Measurements from ENCODE around the gene LAGE3. TPM values are rescaled to one million over a fixed set of nuclear protein-coding genes. Genes with fewer than 3 reads are reported as not detected.

LAGE3 gene
- total RNA-seq, 4 donors from 2014 or later, result 22.9 to 50.0 (median 28.5) TPM

DNA sequence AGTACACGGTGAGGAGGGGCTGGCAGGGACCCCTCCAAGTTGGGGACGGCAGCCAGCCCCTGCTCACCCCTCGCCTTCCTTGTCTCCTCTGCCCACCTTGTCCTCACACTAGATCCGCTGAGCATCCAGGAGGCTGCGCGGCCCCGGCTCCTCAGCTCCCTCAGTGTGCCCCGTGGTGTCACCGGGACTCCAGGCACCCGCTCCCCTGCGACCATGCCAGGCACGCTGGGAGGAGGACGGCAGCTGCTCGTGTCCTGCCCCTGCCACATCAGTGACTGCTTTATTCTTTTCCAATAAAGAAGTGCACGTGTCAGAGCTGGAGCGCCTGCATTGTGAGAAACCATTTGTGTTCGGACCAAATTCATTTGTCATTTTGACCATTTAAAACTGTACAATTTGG, 28.8 kb downstream of the LAGE3 start:
- intact Hi-C loops (cut with DNase I; ENCODE audit: low total_unique reads), result no loop called here
- 91 to 93% methylated on average over 16 to 17 of the region's 17 CpGs for WGBS, 2 donors

DNA sequence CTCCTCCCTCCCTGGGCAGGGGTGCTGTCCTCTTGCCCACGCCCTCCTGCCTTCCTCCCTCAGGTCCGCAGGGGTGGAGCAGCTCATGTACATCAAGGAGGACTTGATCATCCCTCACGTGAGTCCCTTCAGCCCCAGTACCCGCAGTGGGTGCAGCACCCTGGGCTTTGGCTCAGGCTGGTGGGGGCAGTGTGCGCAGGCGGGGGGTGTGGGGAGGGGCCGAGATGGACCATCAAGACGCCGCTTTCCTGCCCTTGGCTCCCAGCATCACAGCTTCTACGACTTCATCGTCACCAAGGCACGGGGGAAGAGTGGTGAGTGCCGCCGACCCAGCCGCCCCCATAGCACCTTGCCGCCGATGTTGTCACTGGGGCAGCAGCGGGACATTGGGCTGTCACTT, 29.5 kb downstream of the LAGE3 start:
- no peak for DNase-seq (ENCODE audit: low spot score in 2 of 2)
- TF ChIP-seq, protein P1, sequence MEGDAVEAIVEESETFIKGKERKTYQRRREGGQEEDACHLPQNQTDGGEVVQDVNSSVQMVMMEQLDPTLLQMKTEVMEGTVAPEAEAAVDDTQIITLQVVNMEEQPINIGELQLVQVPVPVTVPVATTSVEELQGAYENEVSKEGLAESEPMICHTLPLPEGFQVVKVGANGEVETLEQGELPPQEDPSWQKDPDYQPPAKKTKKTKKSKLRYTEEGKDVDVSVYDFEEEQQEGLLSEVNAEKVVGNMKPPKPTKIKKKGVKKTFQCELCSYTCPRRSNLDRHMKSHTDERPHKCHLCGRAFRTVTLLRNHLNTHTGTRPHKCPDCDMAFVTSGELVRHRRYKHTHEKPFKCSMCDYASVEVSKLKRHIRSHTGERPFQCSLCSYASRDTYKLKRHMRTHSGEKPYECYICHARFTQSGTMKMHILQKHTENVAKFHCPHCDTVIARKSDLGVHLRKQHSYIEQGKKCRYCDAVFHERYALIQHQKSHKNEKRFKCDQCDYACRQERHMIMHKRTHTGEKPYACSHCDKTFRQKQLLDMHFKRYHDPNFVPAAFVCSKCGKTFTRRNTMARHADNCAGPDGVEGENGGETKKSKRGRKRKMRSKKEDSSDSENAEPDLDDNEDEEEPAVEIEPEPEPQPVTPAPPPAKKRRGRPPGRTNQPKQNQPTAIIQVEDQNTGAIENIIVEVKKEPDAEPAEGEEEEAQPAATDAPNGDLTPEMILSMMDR (IDR thresholded peaks at IDR 0.05), result no peak
- TF ChIP-seq POLR2A (IDR thresholded peaks at IDR 0.05), result no peak
- WGBS, 2 donors, result 94 to 95% methylated on average over 7 to 15 of the region's 18 CpGs
- intact Hi-C loops (cut with DNase I; ENCODE audit: low total_unique reads), result no loop called here
- no peak overlapping the region for H3K4me3 ChIP-seq (ENCODE audit: low read depth, poor library complexity, severe bottlenecking)

More for the DNA sequence above, 28.8 kb downstream of the LAGE3 start:
- no peak for TF ChIP-seq POLR2A (IDR thresholded peaks at IDR 0.05)
- TF ChIP-seq, protein P1 (IDR thresholded peaks at IDR 0.05), result no peak
- DNase-seq (ENCODE audit: low spot score in 2 of 2), result no peak
- H3K4me3 ChIP-seq (ENCODE audit: low read depth, poor library complexity, severe bottlenecking), result no peak overlapping the region

DNA sequence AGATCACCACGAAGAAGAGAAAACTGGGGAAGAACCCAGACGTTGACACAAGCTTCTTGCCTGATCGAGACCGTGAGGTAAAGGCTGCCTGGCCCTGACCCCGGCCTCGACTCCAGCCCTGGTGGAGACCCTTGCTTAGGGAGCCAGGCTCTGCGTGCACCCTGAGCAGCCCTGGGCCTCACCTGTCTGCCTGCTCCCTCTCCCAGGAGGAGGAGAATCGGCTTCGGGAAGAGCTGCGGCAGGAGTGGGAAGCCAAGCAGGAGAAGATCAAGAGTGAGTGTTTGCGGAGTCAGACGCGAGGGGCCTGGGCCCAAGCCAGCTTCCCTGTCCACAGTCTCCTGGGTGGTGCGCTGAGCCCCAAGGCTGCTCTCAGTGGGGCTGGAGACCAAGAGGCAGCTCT, 30.6 kb downstream of the LAGE3 start:
- H3K4me3 ChIP-seq (ENCODE audit: low read depth, poor library complexity, severe bottlenecking), result no peak overlapping the region
- TF ChIP-seq, protein P1 (IDR thresholded peaks at IDR 0.05), result no peak
- no peak for TF ChIP-seq POLR2A (IDR thresholded peaks at IDR 0.05)
- intact Hi-C loops (cut with DNase I; ENCODE audit: low total_unique reads), result no loop called here
- no peak for DNase-seq (ENCODE audit: low spot score in 2 of 2)
- WGBS, 2 donors, result 89 to 91% methylated on average over 14 of the region's 14 CpGs

DNA sequence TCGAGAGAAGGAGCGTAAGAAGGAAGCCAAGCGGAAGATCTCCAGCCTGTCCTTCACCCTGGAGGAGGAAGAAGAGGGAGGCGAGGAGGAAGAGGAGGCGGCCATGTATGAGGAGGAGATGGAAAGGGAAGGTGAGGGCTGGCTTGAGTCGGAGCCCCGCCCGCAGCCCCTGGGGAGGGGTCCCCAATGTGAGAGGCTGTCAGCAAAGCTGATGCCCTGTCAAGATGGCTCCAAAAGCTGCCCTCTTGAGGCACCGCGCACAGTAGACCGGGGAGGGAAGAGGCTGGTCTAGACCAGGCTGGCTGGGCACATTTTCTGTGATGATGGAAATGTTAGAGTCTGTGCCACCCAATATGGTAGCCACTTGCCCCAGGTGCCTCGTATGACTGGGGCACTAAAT, 32.7 kb downstream of the LAGE3 start:
- 90 to 95% methylated on average over 12 of the region's 12 CpGs for WGBS, 2 donors
- intact Hi-C loops (cut with DNase I; ENCODE audit: low total_unique reads), result no loop called here
- no peak for DNase-seq (ENCODE audit: low spot score in 2 of 2)
- TF ChIP-seq, protein P1 (IDR thresholded peaks at IDR 0.05), result no peak
- no peak for TF ChIP-seq POLR2A (IDR thresholded peaks at IDR 0.05)
- no peak overlapping the region for H3K4me3 ChIP-seq (ENCODE audit: low read depth, poor library complexity, severe bottlenecking)

DNA sequence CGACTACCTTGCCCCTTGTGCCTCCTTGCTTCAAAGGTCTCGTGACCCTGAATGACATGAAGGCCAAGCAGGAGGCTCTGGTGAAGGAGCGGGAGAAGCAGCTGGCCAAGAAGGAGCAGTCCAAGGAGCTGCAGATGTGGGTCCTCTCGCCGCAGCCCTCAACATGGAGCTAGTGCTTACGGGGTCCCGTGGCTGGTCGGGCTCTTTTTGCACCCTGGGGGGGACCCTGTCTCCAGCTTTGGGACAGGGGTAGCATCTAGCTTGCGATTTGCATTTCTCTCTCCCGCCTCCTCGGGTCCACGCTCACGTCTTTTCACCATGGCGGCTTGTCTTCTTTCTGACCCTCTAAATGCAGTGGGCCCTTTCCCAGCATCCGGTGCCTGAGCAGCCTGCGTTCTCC, 33.3 kb downstream of the LAGE3 start:
- intact Hi-C loops (cut with DNase I; ENCODE audit: low total_unique reads), result no loop called here
- DNase-seq (ENCODE audit: low spot score in 2 of 2), result no peak
- 84 to 91% methylated on average over 6 to 15 of the region's 16 CpGs for WGBS, 2 donors
- TF ChIP-seq POLR2A (IDR thresholded peaks at IDR 0.05), result no peak
- TF ChIP-seq, protein P1 (IDR thresholded peaks at IDR 0.05), result no peak
- H3K4me3 ChIP-seq (ENCODE audit: low read depth, poor library complexity, severe bottlenecking), result no peak overlapping the region

DNA sequence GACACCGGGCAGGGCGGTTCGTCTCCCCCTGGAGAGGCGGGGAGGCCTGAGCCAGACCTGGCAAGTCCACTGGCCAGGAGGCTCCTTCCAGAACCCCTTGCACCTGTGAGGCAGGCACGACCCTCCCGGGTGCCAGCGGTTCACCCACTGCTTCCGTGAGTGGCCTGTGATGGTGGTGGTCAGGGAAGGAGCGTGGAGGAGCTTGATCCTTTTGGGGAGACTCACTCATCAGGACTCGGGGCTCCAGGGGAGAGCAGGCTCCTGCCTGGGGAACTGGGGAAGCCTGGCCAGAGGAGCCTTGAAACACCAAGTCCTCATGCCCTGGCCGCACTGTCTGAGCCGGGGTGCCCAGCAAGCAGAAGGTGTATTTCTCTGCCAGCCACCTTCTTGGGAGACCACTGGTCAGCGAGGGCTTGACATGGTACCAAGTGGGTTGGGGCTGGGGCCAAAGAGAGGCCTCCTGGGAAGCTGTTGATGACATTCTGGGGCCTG, 34.3 kb downstream of the LAGE3 start:
- intact Hi-C loops (cut with DNase I; ENCODE audit: low total_unique reads), result no loop called here

More for the DNA sequence above, 34.3 kb downstream of the LAGE3 start:
- 53 to 60% methylated on average over 1 to 13 of the region's 13 CpGs for WGBS, 2 donors
- DNase-seq (ENCODE audit: low spot score in 2 of 2), result no peak
- no peak for TF ChIP-seq POLR2A (IDR thresholded peaks at IDR 0.05)
- TF ChIP-seq, protein P1 (IDR thresholded peaks at IDR 0.05), result no peak
- peak overlapping the region; percentile 33 for H3K4me3 ChIP-seq (ENCODE audit: low read depth, poor library complexity, severe bottlenecking)
